Measurements from ENCODE around the gene VWC2. TPM values are rescaled to one million over a fixed set of nuclear protein-coding genes. Genes with fewer than 3 reads are reported as not detected.

VWC2 gene
- total RNA-seq, 1 donor, result not detected

GRCh38 chr7:49822856-49823255 is 49.4 kb downstream of the VWC2 start:
- H3K4me3 ChIP-seq (ENCODE audit: insufficient read depth, low read length), result no peak overlapping the region
- no peak overlapping the region for H3K4me2 ChIP-seq (ENCODE audit: insufficient read depth, low read length)
- no peaks in the 10 kb centered on the region for H3K27me3 ChIP-seq (ENCODE audit: insufficient read depth, low read length)
- no peaks in the 10 kb centered on the region for H3K79me2 ChIP-seq (ENCODE audit: insufficient read depth, low read length)
- no peaks in the 10 kb centered on the region for H3K4me1 ChIP-seq (ENCODE audit: insufficient read depth, low read length)
- H2AFZ ChIP-seq (ENCODE audit: low read length), result no peak overlapping the region
- no peaks in the 10 kb centered on the region for H3K9me3 ChIP-seq (ENCODE audit: low read depth, low read length)
- no peaks in the 10 kb centered on the region for H3K36me3 ChIP-seq (ENCODE audit: insufficient read depth, low read length)
- TF ChIP-seq CTCF (IDR thresholded peaks at IDR 0.05; ENCODE audit: extremely low read depth, low read depth, low read length), result no peak
- no peak for DNase-seq (ENCODE audit: insufficient read length, low spot score, missing footprints)
- H3K27ac ChIP-seq (ENCODE audit: low read depth, low read length), result no peak overlapping the region
- H4K20me1 ChIP-seq (ENCODE audit: insufficient read depth, low read length), result no peaks in the 10 kb centered on the region

GRCh38 chr7:49823566-49823965 is 50.1 kb downstream of the VWC2 start:
- no peaks in the 10 kb centered on the region for H3K27me3 ChIP-seq (ENCODE audit: insufficient read depth, low read length)
- no peak overlapping the region for H3K27ac ChIP-seq (ENCODE audit: low read depth, low read length)
- no peaks in the 10 kb centered on the region for H4K20me1 ChIP-seq (ENCODE audit: insufficient read depth, low read length)
- no peaks in the 10 kb centered on the region for H3K36me3 ChIP-seq (ENCODE audit: insufficient read depth, low read length)
- H3K79me2 ChIP-seq (ENCODE audit: insufficient read depth, low read length), result no peaks in the 10 kb centered on the region
- H3K4me3 ChIP-seq (ENCODE audit: insufficient read depth, low read length), result no peak overlapping the region
- no peak overlapping the region for H3K4me2 ChIP-seq (ENCODE audit: insufficient read depth, low read length)
- H3K4me1 ChIP-seq (ENCODE audit: insufficient read depth, low read length), result no peaks in the 10 kb centered on the region
- no peak for TF ChIP-seq CTCF (IDR thresholded peaks at IDR 0.05; ENCODE audit: extremely low read depth, low read depth, low read length)
- H3K9me3 ChIP-seq (ENCODE audit: low read depth, low read length), result no peaks in the 10 kb centered on the region
- no peak overlapping the region for H2AFZ ChIP-seq (ENCODE audit: low read length)
- DNase-seq (ENCODE audit: insufficient read length, low spot score, missing footprints), result no peak

DNA sequence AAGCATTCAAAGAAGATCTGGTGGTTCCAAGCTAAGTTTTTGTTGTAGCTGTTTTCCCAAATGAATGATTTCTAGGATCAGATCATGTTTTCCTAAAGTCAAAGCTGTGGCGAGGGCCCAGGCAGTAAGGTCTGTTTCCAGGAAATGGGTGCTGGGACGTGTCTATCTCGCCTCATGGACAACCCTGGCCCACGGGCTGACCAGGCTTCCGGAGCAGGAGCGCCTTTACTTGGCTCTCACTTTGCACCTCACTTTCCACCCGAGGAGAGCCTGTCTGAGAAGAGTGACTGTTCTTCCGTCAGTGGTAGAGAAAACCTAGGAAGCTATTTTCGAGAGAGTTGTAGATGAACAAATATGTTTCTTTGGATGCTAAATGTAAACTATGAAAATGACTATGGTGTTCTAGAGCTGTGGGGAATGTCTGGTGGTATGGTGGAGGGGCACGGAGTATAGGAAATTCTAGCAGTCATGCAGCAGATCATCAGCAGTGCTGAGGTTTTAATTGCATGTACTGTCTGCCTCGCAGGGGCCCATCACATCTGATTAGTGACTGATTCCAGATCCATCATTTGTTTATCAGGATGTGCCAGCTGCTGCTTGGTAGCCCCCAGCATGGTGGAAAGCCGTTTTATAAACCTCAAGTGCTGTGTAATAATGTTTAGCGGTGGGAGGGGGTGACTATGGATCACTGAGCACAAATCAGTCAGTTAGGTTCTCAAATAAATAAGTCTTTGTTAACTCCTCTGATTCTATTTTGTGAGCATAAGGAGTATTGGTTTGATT is 66.6 kb downstream of the VWC2 start:
- no peak for TF ChIP-seq CTCF (IDR thresholded peaks at IDR 0.05; ENCODE audit: extremely low read depth, low read depth, low read length)
- H3K27ac ChIP-seq (ENCODE audit: low read depth, low read length), result no peak overlapping the region
- no peaks in the 10 kb centered on the region for H3K36me3 ChIP-seq (ENCODE audit: insufficient read depth, low read length)
- no peak overlapping the region for H2AFZ ChIP-seq (ENCODE audit: low read length)
- H3K4me1 ChIP-seq (ENCODE audit: insufficient read depth, low read length), result no peaks in the 10 kb centered on the region
- H3K27me3 ChIP-seq (ENCODE audit: insufficient read depth, low read length), result no peaks in the 10 kb centered on the region
- H3K4me2 ChIP-seq (ENCODE audit: insufficient read depth, low read length), result no peak overlapping the region
- DNase-seq (ENCODE audit: insufficient read length, low spot score, missing footprints), result no peak
- no peaks in the 10 kb centered on the region for H3K79me2 ChIP-seq (ENCODE audit: insufficient read depth, low read length)
- H3K9me3 ChIP-seq (ENCODE audit: low read depth, low read length), result no peaks in the 10 kb centered on the region
- H4K20me1 ChIP-seq (ENCODE audit: insufficient read depth, low read length), result no peaks in the 10 kb centered on the region
- H3K4me3 ChIP-seq (ENCODE audit: insufficient read depth, low read length), result no peak overlapping the region

GRCh38 chr7:49840751-49841405 is 67.4 kb downstream of the VWC2 start:
- no peaks in the 10 kb centered on the region for H3K9me3 ChIP-seq (ENCODE audit: low read depth, low read length)
- no peaks in the 10 kb centered on the region for H3K36me3 ChIP-seq (ENCODE audit: insufficient read depth, low read length)
- no peaks in the 10 kb centered on the region for H3K79me2 ChIP-seq (ENCODE audit: insufficient read depth, low read length)
- H3K4me2 ChIP-seq (ENCODE audit: insufficient read depth, low read length), result no peak overlapping the region
- H3K4me1 ChIP-seq (ENCODE audit: insufficient read depth, low read length), result no peaks in the 10 kb centered on the region
- H3K27ac ChIP-seq (ENCODE audit: low read depth, low read length), result no peak overlapping the region
- no peak for TF ChIP-seq CTCF (IDR thresholded peaks at IDR 0.05; ENCODE audit: extremely low read depth, low read depth, low read length)
- DNase-seq (ENCODE audit: insufficient read length, low spot score, missing footprints), result no peak
- H4K20me1 ChIP-seq (ENCODE audit: insufficient read depth, low read length), result no peaks in the 10 kb centered on the region
- H2AFZ ChIP-seq (ENCODE audit: low read length), result no peak overlapping the region
- no peaks in the 10 kb centered on the region for H3K27me3 ChIP-seq (ENCODE audit: insufficient read depth, low read length)
- H3K4me3 ChIP-seq (ENCODE audit: insufficient read depth, low read length), result no peak overlapping the region
